Inflammatory macrophage treated with lipopolysaccharide for 4 hours (primary cell): ENCODE data around the gene SORT1.
"Not testable (repeated sequence)": the region's sequence is repeated elsewhere in the genome, so short reads cannot be mapped to it uniquely, and the experiment has no call there.

Source experiments
- DNase-seq: peaks from one replicate; pipeline ENCODE4 v3.0.0-alpha.2; 2020

Gene SORT1

GRCh38 chr1:109396871-109397580 lies 692 bp downstream of the SORT1 start:
- peak; percentile 72 for DNase-seq

- DNase-seq: no peak
Measured at GRCh38 chr1:109396513-109396839, 1.2 kb downstream of the SORT1 start.

- DNase-seq: peak; percentile 86
Measured at GRCh38 chr1:109395602-109396512, 1.9 kb downstream of the SORT1 start.

GRCh38 chr1:109395282-109395599 lies 2.5 kb downstream of the SORT1 start:
- not testable (repeated sequence) for DNase-seq

GRCh38 chr1:109394591-109395281 lies 3.0 kb downstream of the SORT1 start:
- DNase-seq: no peak

GRCh38 chr1:109393617-109394233 lies 4.0 kb downstream of the SORT1 start:
- no peak for DNase-seq

GRCh38 chr1:109392788-109393616 lies 4.7 kb downstream of the SORT1 start:
- DNase-seq: peak; percentile 56

- DNase-seq: peak; percentile 36
Measured at GRCh38 chr1:109392037-109392787, 5.5 kb downstream of the SORT1 start.

GRCh38 chr1:109391626-109392025 lies 6.1 kb downstream of the SORT1 start:
- peak; percentile 72 for DNase-seq

GRCh38 chr1:109391157-109391556 lies 6.6 kb downstream of the SORT1 start:
- DNase-seq: peak; percentile 33

- peak; percentile 73 for DNase-seq
Measured at GRCh38 chr1:109389638-109390341, 7.9 kb downstream of the SORT1 start.

- DNase-seq: no peak
Measured at GRCh38 chr1:109388884-109389637, 8.7 kb downstream of the SORT1 start.

- DNase-seq: peak; percentile 29
Measured at GRCh38 chr1:109388208-109388711, 9.5 kb downstream of the SORT1 start.

- DNase-seq: no peak
Measured at GRCh38 chr1:109386054-109386717, 11.5 kb downstream of the SORT1 start.

- no peak for DNase-seq
Measured at GRCh38 chr1:109385417-109385816, 12.3 kb downstream of the SORT1 start.

GRCh38 chr1:109383854-109384253 lies 13.9 kb downstream of the SORT1 start:
- DNase-seq: no peak

GRCh38 chr1:109383087-109383779 lies 14.5 kb downstream of the SORT1 start:
- DNase-seq: no peak

- DNase-seq: no peak
Measured at GRCh38 chr1:109381573-109381972, 16.1 kb downstream of the SORT1 start.

GRCh38 chr1:109379907-109380306 lies 17.8 kb downstream of the SORT1 start:
- DNase-seq: no peak
